Measurements from ENCODE around the gene S100A12. TPM values are rescaled to one million over a fixed set of nuclear protein-coding genes. Genes with fewer than 3 reads are reported as not detected.

Gene S100A12
- total RNA-seq, 1 donor = not detected

DNA sequence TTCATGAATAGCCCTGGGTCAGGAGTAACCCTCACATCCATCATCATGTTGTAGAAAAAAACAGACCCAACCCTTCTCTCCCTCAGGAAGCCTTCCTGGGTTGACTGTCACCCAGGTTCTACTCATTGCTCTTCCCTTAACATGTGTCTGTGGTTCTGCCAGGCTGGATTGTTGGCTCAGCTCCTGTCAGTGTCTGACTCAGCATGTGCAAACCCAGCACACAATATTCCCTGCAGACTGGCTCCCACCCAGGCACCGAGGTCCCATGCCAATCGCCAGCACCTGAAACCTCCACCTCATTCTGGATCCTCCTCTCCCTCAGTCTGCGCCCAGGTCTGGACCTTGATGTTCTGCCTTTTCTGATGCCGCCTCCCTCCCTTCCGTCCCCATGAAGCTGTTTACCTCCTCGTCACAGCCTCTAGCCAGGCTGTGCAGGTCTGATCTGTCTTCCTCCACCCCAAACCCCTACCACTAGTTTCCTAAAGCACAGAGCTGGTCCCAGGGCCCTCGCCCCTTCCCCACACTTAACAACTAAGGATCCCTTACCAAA, 19.8 kb upstream of the S100A12 start:
- no peak for TF ChIP-seq CTCF (IDR thresholded peaks at IDR 0.05; ENCODE audit: extremely low read depth, low read depth, low read length)
- Histone ChIP-seq H3K27me3 (ENCODE audit: insufficient read depth, low read length) (no peaks in the 10 kb centered on the region), H2AFZ (ENCODE audit: low read length) (no peak overlapping the region), H3K9me3 (ENCODE audit: low read depth, low read length) (no peaks in the 10 kb centered on the region), H3K36me3 (ENCODE audit: insufficient read depth, low read length) (no peaks in the 10 kb centered on the region), H3K4me2 (ENCODE audit: insufficient read depth, low read length) (no peak overlapping the region), H3K4me3 (ENCODE audit: insufficient read depth, low read length) (no peak overlapping the region), H4K20me1 (ENCODE audit: insufficient read depth, low read length) (no peaks in the 10 kb centered on the region), H3K27ac (ENCODE audit: low read depth, low read length) (no peak overlapping the region), H3K79me2 (ENCODE audit: insufficient read depth, low read length) (no peaks in the 10 kb centered on the region), H3K4me1 (ENCODE audit: insufficient read depth, low read length) (no peaks in the 10 kb centered on the region)
- DNase-seq (ENCODE audit: insufficient read length, low spot score, missing footprints) = no peak

GRCh38 chr1:153394391-153394790, 19.0 kb upstream of the S100A12 start:
- DNase-seq (ENCODE audit: insufficient read length, low spot score, missing footprints) = no peak
- no peaks in the 10 kb centered on the region for H3K9me3 ChIP-seq (ENCODE audit: low read depth, low read length)
- no peaks in the 10 kb centered on the region for H3K4me1 ChIP-seq (ENCODE audit: insufficient read depth, low read length)
- no peak overlapping the region for H2AFZ ChIP-seq (ENCODE audit: low read length)
- no peak for TF ChIP-seq CTCF (IDR thresholded peaks at IDR 0.05; ENCODE audit: extremely low read depth, low read depth, low read length)
- H3K4me3 ChIP-seq (ENCODE audit: insufficient read depth, low read length) = no peak overlapping the region
- no peaks in the 10 kb centered on the region for H3K27me3 ChIP-seq (ENCODE audit: insufficient read depth, low read length)
- H3K36me3 ChIP-seq (ENCODE audit: insufficient read depth, low read length) = no peaks in the 10 kb centered on the region
- no peaks in the 10 kb centered on the region for H3K79me2 ChIP-seq (ENCODE audit: insufficient read depth, low read length)
- H3K27ac ChIP-seq (ENCODE audit: low read depth, low read length) = no peak overlapping the region
- H3K4me2 ChIP-seq (ENCODE audit: insufficient read depth, low read length) = no peak overlapping the region
- H4K20me1 ChIP-seq (ENCODE audit: insufficient read depth, low read length) = no peaks in the 10 kb centered on the region

- H3K9me3 ChIP-seq (ENCODE audit: low read depth, low read length) = no peaks in the 10 kb centered on the region
- no peaks in the 10 kb centered on the region for H3K27me3 ChIP-seq (ENCODE audit: insufficient read depth, low read length)
- no peaks in the 10 kb centered on the region for H4K20me1 ChIP-seq (ENCODE audit: insufficient read depth, low read length)
- no peak overlapping the region for H2AFZ ChIP-seq (ENCODE audit: low read length)
- no peak for TF ChIP-seq CTCF (IDR thresholded peaks at IDR 0.05; ENCODE audit: extremely low read depth, low read depth, low read length)
- H3K27ac ChIP-seq (ENCODE audit: low read depth, low read length) = no peak overlapping the region
- no peaks in the 10 kb centered on the region for H3K4me1 ChIP-seq (ENCODE audit: insufficient read depth, low read length)
- H3K4me2 ChIP-seq (ENCODE audit: insufficient read depth, low read length) = no peak overlapping the region
- no peaks in the 10 kb centered on the region for H3K79me2 ChIP-seq (ENCODE audit: insufficient read depth, low read length)
- DNase-seq (ENCODE audit: insufficient read length, low spot score, missing footprints) = no peak
- no peaks in the 10 kb centered on the region for H3K36me3 ChIP-seq (ENCODE audit: insufficient read depth, low read length)
- no peak overlapping the region for H3K4me3 ChIP-seq (ENCODE audit: insufficient read depth, low read length)
Observed at GRCh38 chr1:153393926-153394325, 18.5 kb upstream of the S100A12 start.

- Histone ChIP-seq H4K20me1 (ENCODE audit: insufficient read depth, low read length) (no peaks in the 10 kb centered on the region), H3K27ac (ENCODE audit: low read depth, low read length) (no peak overlapping the region), H3K4me2 (ENCODE audit: insufficient read depth, low read length) (no peak overlapping the region), H3K9me3 (ENCODE audit: low read depth, low read length) (no peaks in the 10 kb centered on the region), H3K79me2 (ENCODE audit: insufficient read depth, low read length) (no peaks in the 10 kb centered on the region), H3K27me3 (ENCODE audit: insufficient read depth, low read length) (no peaks in the 10 kb centered on the region), H2AFZ (ENCODE audit: low read length) (no peak overlapping the region), H3K4me1 (ENCODE audit: insufficient read depth, low read length) (no peaks in the 10 kb centered on the region), H3K36me3 (ENCODE audit: insufficient read depth, low read length) (no peaks in the 10 kb centered on the region), H3K4me3 (ENCODE audit: insufficient read depth, low read length) (no peak overlapping the region)
- no peak for TF ChIP-seq CTCF (IDR thresholded peaks at IDR 0.05; ENCODE audit: extremely low read depth, low read depth, low read length)
- DNase-seq (ENCODE audit: insufficient read length, low spot score, missing footprints) = no peak
Observed at GRCh38 chr1:153392822-153393221, 17.4 kb upstream of the S100A12 start.

Measured in osteoblast (primary cell).